ENCODE measurements around the gene CYP46A1.

DNA sequence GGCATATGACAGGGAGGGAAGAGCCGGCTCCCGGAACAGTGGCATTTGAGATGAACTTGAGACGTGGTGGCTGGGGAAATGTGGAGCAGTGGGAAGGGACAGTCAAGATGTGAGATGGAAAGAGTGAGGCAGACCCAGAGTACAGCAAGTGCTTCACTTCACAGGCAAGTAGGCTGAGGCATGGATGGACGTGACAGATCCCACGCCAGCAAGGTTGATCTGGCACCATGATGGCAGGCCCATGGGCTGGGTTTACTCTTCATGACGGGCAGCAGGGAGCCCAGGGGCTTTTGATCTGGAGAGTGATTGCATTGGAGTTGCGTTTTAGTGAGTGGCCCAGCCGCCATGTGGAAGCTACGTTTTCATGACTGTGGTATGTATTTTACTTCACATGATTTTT is 91.3 kb downstream of the CYP46A1 start:
- TF ChIP-seq, protein P1, sequence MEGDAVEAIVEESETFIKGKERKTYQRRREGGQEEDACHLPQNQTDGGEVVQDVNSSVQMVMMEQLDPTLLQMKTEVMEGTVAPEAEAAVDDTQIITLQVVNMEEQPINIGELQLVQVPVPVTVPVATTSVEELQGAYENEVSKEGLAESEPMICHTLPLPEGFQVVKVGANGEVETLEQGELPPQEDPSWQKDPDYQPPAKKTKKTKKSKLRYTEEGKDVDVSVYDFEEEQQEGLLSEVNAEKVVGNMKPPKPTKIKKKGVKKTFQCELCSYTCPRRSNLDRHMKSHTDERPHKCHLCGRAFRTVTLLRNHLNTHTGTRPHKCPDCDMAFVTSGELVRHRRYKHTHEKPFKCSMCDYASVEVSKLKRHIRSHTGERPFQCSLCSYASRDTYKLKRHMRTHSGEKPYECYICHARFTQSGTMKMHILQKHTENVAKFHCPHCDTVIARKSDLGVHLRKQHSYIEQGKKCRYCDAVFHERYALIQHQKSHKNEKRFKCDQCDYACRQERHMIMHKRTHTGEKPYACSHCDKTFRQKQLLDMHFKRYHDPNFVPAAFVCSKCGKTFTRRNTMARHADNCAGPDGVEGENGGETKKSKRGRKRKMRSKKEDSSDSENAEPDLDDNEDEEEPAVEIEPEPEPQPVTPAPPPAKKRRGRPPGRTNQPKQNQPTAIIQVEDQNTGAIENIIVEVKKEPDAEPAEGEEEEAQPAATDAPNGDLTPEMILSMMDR (conservative IDR thresholded peaks at IDR 0.05 in 1 of 2, IDR thresholded peaks at IDR 0.05 in 1 of 2; ENCODE audit: low read depth in 1 of 2, low read length in 2 of 2): no peak
- no peak for TF ChIP-seq EZH2 (IDR thresholded peaks at IDR 0.05; ENCODE audit: low read length, missing control alignments)
